Ovary (tissue), 3 donors: Measurements from ENCODE around the gene HDAC2.

Source experiments
- POLR2A ChIP-seq: fragments of 450-650 bp; IDR thresholded peaks from one replicate; pipeline ENCODE4 v1.6.1; 2017; ENCODE audit warnings: antibody characterized with exemption, mild to moderate bottlenecking, moderate library complexity
- TF ChIP-seq, protein P1 (sequence below), 3 donors: fragments of 450-650 bp in 2 of 3; fragments of 200-600 bp in 1 of 3; IDR thresholded peaks; one replicate each; pipeline versions ENCODE4 v1.5.1 to v1.8.0; 2016 to 2022; ENCODE audit warnings: antibody characterized with exemption in 3 of 3, mild to moderate bottlenecking in 1 of 3
- donor health status: DM: no; HTN: no; CAD: no.

GRCh38 chr6:113998811-113999210, 27.9 kb upstream of the HDAC2 start:
- TF ChIP-seq, protein P1, sequence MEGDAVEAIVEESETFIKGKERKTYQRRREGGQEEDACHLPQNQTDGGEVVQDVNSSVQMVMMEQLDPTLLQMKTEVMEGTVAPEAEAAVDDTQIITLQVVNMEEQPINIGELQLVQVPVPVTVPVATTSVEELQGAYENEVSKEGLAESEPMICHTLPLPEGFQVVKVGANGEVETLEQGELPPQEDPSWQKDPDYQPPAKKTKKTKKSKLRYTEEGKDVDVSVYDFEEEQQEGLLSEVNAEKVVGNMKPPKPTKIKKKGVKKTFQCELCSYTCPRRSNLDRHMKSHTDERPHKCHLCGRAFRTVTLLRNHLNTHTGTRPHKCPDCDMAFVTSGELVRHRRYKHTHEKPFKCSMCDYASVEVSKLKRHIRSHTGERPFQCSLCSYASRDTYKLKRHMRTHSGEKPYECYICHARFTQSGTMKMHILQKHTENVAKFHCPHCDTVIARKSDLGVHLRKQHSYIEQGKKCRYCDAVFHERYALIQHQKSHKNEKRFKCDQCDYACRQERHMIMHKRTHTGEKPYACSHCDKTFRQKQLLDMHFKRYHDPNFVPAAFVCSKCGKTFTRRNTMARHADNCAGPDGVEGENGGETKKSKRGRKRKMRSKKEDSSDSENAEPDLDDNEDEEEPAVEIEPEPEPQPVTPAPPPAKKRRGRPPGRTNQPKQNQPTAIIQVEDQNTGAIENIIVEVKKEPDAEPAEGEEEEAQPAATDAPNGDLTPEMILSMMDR (IDR thresholded peaks at IDR 0.05): no peak
- no peak for TF ChIP-seq POLR2A
